DOHH2 (cell line): Measurements from ENCODE around the gene CTSZ.

Experiments
- H3F3A ChIP-seq: fragments of 200-600 bp; sonication (generic), shearing (Covaris generic); 2 replicates; pipeline ENCODE4 v1.6.0; 2016; ENCODE audit warnings: antibody characterized with exemption, mild to moderate bottlenecking; ENCODE audit not compliant: control insufficient read depth, insufficient read depth
- H3K27ac ChIP-seq: fragments of 200-600 bp; sonication (generic); 2 replicates; pipeline ENCODE4 v1.5.1; 2014; ENCODE audit warnings: low read depth, mild to moderate bottlenecking, low read length, moderate library complexity
- H3K27me3 ChIP-seq: fragments of 200-600 bp; sonication (generic); 2 replicates; pipeline ENCODE4 v1.6.1; 2014; ENCODE audit warnings: mild to moderate bottlenecking, low read length, mixed read lengths; ENCODE audit not compliant: control insufficient read depth
- H3K36me3 ChIP-seq: fragments of 200-600 bp; sonication (generic); 2 replicates; pipeline ENCODE4 v1.6.1; 2014; ENCODE audit warnings: mild to moderate bottlenecking, low read length, moderate library complexity, mixed read lengths; ENCODE audit not compliant: control insufficient read depth
- H3K4me1 ChIP-seq: fragments of 200-600 bp; sonication (generic); 2 replicates; pipeline ENCODE4 v1.6.1; 2014; ENCODE audit warnings: mild to moderate bottlenecking, low read length, mixed read lengths; ENCODE audit not compliant: control insufficient read depth
- H3K4me2 ChIP-seq: fragments of 200-600 bp; sonication (generic); 2 replicates; pipeline ENCODE4 v1.6.0; 2014; ENCODE audit warnings: mild to moderate bottlenecking, low read length, moderate library complexity
- H3K4me3 ChIP-seq: fragments of 200-600 bp; sonication (generic); 2 replicates; pipeline ENCODE4 v1.5.1; 2014; ENCODE audit warnings: mild to moderate bottlenecking, low read length, mixed read lengths
- H3K79me2 ChIP-seq: fragments of 200-600 bp; sonication (generic); 2 replicates; pipeline ENCODE4 v1.6.1; 2014; ENCODE audit warnings: mild to moderate bottlenecking, low read length, mixed read lengths; ENCODE audit not compliant: control insufficient read depth
- H3K9me2 ChIP-seq: fragments of 200-600 bp; sonication (generic); replicated peaks from 2 replicates; pipeline ENCODE4 v1.6.1; 2014; ENCODE audit warnings: mild to moderate bottlenecking, low read length, mixed read lengths; ENCODE audit not compliant: control insufficient read depth
- H3K9me3 ChIP-seq: fragments of 200-600 bp; sonication (generic); 2 replicates; pipeline ENCODE4 v1.6.1; 2014; ENCODE audit warnings: antibody characterized with exemption, low read length, mixed read lengths; ENCODE audit not compliant: control insufficient read depth, insufficient read depth
- H4K20me1 ChIP-seq: fragments of 200-600 bp; sonication (generic); 2 replicates; pipeline ENCODE4 v1.6.0; 2014; ENCODE audit warnings: low read depth, mild to moderate bottlenecking, antibody characterized with exemption, low read length, moderate library complexity; ENCODE audit not compliant: control insufficient read depth, insufficient read depth
- EZH2phosphoT487 ChIP-seq: fragments of 200-600 bp; sonication (generic); IDR thresholded peaks from 2 replicates; pipeline ENCODE4 v1.6.1; 2017; ENCODE audit warnings: borderline replicate concordance, mild to moderate bottlenecking, antibody characterized with exemption, low read length, moderate library complexity, mixed read lengths
- TF ChIP-seq, protein P1 (sequence below): fragments of 200-600 bp; sonication (generic); IDR thresholded peaks from one replicate; pipeline ENCODE4 v1.5.1; 2014; ENCODE audit warnings: antibody characterized with exemption, mild to moderate bottlenecking, low read depth, low read length; ENCODE audit not compliant: poor library complexity, severe bottlenecking

The CTSZ gene

DNA sequence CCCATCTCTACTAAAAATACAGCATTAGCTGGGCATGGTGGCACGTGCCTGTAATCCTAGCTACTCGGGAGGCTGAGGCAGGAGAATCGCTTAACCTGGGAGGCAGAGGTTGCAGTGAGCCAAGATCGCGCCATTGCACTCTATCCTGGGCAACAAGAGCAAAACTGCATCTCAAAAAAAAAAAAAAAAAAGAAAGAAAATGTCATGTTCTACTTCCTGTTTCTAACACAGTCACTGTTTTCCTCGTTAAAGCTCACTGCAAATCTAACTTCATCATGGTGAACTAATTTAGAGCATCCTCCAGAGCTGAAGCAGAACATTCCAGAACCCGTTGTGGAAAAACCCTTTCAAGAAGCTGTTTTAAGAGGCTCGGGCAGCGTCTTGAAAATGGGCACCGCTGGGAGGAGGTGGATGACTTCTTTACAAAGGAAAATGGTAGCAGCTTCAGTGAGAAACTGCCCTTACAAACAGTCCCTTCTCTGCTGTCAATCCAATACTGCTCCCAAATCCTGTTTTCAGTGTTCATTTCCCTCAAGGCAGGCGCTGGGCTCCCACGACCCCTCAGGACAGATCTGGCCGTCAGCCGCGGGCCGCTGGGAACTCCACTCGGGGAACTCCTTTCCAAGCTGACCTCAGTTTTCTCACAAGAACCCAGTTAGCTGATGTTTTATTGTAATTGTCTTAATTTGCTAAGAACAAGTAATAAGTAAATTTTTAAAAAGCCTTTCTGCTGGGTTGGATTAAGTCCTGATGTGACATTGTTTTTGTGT is 12.5 kb downstream of the CTSZ start:
- peaks cover 46% of the 10 kb centered on the region for H3F3A ChIP-seq
- no peak overlapping the region for H3K4me3 ChIP-seq
- no peaks in the 10 kb centered on the region; the same call in 1 of the 2 replicates for H4K20me1 ChIP-seq
- H3K27ac ChIP-seq = no peak overlapping the region
- H3K4me1 ChIP-seq = peaks cover 19% of the 10 kb centered on the region
- H3K9me2 ChIP-seq = no peaks in the 10 kb centered on the region
- H3K27me3 ChIP-seq = no peaks in the 10 kb centered on the region
- peaks cover 95% of the 10 kb centered on the region for H3K36me3 ChIP-seq
- TF ChIP-seq, protein P1, sequence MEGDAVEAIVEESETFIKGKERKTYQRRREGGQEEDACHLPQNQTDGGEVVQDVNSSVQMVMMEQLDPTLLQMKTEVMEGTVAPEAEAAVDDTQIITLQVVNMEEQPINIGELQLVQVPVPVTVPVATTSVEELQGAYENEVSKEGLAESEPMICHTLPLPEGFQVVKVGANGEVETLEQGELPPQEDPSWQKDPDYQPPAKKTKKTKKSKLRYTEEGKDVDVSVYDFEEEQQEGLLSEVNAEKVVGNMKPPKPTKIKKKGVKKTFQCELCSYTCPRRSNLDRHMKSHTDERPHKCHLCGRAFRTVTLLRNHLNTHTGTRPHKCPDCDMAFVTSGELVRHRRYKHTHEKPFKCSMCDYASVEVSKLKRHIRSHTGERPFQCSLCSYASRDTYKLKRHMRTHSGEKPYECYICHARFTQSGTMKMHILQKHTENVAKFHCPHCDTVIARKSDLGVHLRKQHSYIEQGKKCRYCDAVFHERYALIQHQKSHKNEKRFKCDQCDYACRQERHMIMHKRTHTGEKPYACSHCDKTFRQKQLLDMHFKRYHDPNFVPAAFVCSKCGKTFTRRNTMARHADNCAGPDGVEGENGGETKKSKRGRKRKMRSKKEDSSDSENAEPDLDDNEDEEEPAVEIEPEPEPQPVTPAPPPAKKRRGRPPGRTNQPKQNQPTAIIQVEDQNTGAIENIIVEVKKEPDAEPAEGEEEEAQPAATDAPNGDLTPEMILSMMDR = no peak
- TF ChIP-seq EZH2phosphoT487 = no peak
- H3K79me2 ChIP-seq = peaks cover 11% of the 10 kb centered on the region
- no peaks in the 10 kb centered on the region for H3K9me3 ChIP-seq
- H3K4me2 ChIP-seq = no peak overlapping the region

DNA sequence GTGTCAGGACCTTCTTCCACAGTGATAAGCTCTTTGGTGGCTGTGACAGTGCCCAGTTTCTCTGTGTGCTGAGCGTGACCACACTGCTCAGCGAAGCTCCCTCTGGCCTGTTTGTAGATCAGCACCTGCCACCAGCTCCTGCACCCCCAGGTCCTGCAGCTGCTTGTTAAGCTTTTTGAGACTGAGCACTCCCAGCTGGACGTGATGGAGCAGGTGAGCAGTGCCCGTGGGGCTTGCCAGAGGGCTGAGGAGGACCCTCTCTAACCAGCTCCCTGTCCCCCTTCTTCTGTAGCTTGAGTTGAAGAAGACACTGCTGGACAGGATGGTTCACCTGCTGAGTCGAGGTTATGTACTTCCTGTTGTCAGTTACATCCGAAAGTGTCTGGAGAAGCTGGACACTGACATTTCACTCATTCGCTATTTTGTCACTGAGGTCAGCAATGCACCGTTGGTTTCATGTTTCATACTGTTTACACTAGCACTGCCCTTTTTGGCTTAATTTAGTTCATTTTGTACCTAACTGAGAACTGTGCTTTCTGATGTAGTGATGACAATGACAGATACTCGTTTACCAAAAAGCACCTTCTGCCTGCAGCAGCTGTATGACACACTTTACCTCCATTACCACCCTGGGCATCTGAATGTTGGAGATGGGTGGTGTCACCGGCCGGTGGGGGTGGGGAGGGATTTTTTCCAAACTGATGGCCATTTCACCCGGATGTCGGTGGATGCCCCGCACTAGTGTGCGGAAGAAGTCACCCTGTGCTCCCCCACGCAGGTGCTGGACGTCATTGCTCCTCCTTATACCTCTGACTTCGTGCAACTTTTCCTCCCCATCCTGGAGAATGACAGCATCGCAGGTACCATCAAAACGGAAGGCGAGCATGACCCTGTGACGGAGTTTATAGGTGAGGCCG is 13.5 kb downstream of the CTSZ start:
- no peak overlapping the region for H3K27ac ChIP-seq
- no peaks in the 10 kb centered on the region; the same call in 1 of the 2 replicates for H4K20me1 ChIP-seq

DNA sequence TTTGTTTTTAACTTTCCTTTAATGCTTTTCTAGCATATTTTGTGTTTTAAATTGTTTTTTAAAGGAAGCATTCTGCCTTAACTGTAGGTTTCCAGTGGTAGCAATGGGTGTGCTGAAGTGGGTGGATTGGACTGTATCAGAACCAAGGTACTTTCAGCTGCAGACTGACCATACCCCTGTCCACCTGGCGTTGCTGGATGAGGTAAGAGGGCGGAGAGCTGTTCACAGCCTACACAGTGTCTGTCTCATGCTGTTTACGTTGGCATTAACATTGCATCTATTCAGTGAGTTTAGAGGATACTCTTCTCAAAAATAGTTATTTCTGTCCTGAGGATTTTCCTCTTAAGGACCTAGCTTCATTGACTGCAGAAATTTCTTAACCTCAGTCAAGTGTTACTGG is 14.1 kb downstream of the CTSZ start:
- H3K4me1 ChIP-seq = peaks cover 19% of the 10 kb centered on the region
- TF ChIP-seq, protein P1 = no peak
- no peak for TF ChIP-seq EZH2phosphoT487
- H4K20me1 ChIP-seq = no peaks in the 10 kb centered on the region; the same call in 1 of the 2 replicates
- peaks cover 11% of the 10 kb centered on the region for H3K79me2 ChIP-seq
- H3K9me2 ChIP-seq = no peaks in the 10 kb centered on the region
- no peak overlapping the region for H3K27ac ChIP-seq
- H3K9me3 ChIP-seq = no peaks in the 10 kb centered on the region
- peaks cover 41% of the 10 kb centered on the region for H3F3A ChIP-seq
- no peak overlapping the region for H3K4me3 ChIP-seq
- H3K27me3 ChIP-seq = no peaks in the 10 kb centered on the region
- no peak overlapping the region for H3K4me2 ChIP-seq
- peaks cover 99% of the 10 kb centered on the region for H3K36me3 ChIP-seq

More for the DNA sequence above, 13.5 kb downstream of the CTSZ start:
- H3F3A ChIP-seq = peaks cover 43% of the 10 kb centered on the region
- no peak overlapping the region for H3K4me3 ChIP-seq
- peaks cover 95% of the 10 kb centered on the region for H3K36me3 ChIP-seq
- no peaks in the 10 kb centered on the region for H3K9me3 ChIP-seq
- no peak overlapping the region for H3K4me2 ChIP-seq
- H3K27me3 ChIP-seq = no peaks in the 10 kb centered on the region
- TF ChIP-seq, protein P1 = no peak
- TF ChIP-seq EZH2phosphoT487 = no peak
- H3K9me2 ChIP-seq = no peaks in the 10 kb centered on the region
- peaks cover 11% of the 10 kb centered on the region for H3K79me2 ChIP-seq
- peaks cover 19% of the 10 kb centered on the region for H3K4me1 ChIP-seq
